ENCODE data around the gene CT45A5.
"Not testable (repeated sequence)": the region's sequence is repeated elsewhere in the genome, so short reads cannot be mapped to it uniquely, and the experiment has no call there.

The CT45A5 gene

GRCh38 chrX:135785403-135785802, at the start of gene CT45A5:
CT45A5 (minus strand) TSS chrX:135785503; CDS start chrX:135781729, 3,774 bp downstream.
- DNase-seq = not testable (repeated sequence)

GRCh38 chrX:135819912-135820311, 34.6 kb upstream of the CT45A5 start, which contains the start of gene CT45A2:
CT45A2 (minus strand) TSS chrX:135820012; CDS start chrX:135816265, 3,747 bp downstream.
- DNase-seq = not testable (repeated sequence)

GRCh38 chrX:135802687-135803086, 17.4 kb upstream of the CT45A5 start, which contains the start of gene CT45A6:
CT45A6 (minus strand) TSS chrX:135802787; CDS start chrX:135798993, 3,794 bp downstream.
- DNase-seq = not testable (repeated sequence)

- DNase-seq = not testable (repeated sequence)
These were observed 17.2 kb downstream of the CT45A5 start, which contains the start of gene CT45A3 for GRCh38 chrX:135768091-135768490. CT45A3 (minus strand) TSS chrX:135768191; CDS start chrX:135764444, 3,747 bp downstream.

- DNase-seq = not testable (repeated sequence)
These were observed 40.6 kb downstream of the CT45A5 start for GRCh38 chrX:135744739-135745138.

- no peak for DNase-seq
These were observed 44.0 kb downstream of the CT45A5 start for GRCh38 chrX:135741192-135741715.

- no peak for DNase-seq
These were observed 44.6 kb downstream of the CT45A5 start for GRCh38 chrX:135740681-135741149.

GRCh38 chrX:135737366-135738071, 47.8 kb downstream of the CT45A5 start:
- DNase-seq = no peak

GRCh38 chrX:135734666-135735065, 50.6 kb downstream of the CT45A5 start:
- not testable (repeated sequence) for DNase-seq

Measured in NCI-H2029 treated with DMSO at 0.1 percent for 48 hours (cell line).